SJCRH30 (cell line): Measurements from ENCODE around the gene KCNIP1. TPM values are rescaled to one million over a fixed set of nuclear protein-coding genes. Genes with fewer than 3 reads are reported as not detected.

Experiments
- DNase-seq, 2 experiments: peaks; one replicate each; pipeline ENCODE4 v3.0.0-alpha.2; 2015 to 2020
- H3K27ac ChIP-seq: fragments of 250-450 bp; sonication (Bioruptor Pico); 2 replicates; pipeline ENCODE4 v1.5.1; 2020; ENCODE audit warnings: mild to moderate bottlenecking, moderate library complexity
- H3K27me3 ChIP-seq: fragments of 250-450 bp; sonication (Bioruptor Pico); 2 replicates; pipeline ENCODE4 v1.5.1; 2020; ENCODE audit warnings: mild to moderate bottlenecking, moderate library complexity
- H3K36me3 ChIP-seq: fragments of 250-450 bp; sonication (Bioruptor Pico); 2 replicates; pipeline ENCODE4 v1.5.1; 2020; ENCODE audit warnings: mild to moderate bottlenecking, moderate library complexity
- H3K4me1 ChIP-seq: fragments of 250-450 bp; sonication (Bioruptor Pico); 2 replicates; pipeline ENCODE4 v1.5.1; 2020; ENCODE audit warnings: mild to moderate bottlenecking, moderate library complexity
- H3K4me3 ChIP-seq: fragments of 250-450 bp; sonication (Bioruptor Pico); 2 replicates; pipeline ENCODE4 v1.5.1; 2020; ENCODE audit warnings: mild to moderate bottlenecking, moderate library complexity
- H3K9me3 ChIP-seq: fragments of 250-450 bp; sonication (Bioruptor Pico); replicated peaks from 2 replicates; pipeline ENCODE4 v1.5.1; 2020; ENCODE audit warnings: mild to moderate bottlenecking, moderate library complexity
- total RNA-seq: library from RNA; depleted of rRNA; stranded (reverse); fragments of >200 nt; shearing (Covaris generic); gene quantifications from 2 replicates; pipeline ENCODE4 v1.2.3, GENCODE V29; 2014; rRNA removed

Gene KCNIP1
- 0.81 and 1.4 TPM in 2 replicates for total RNA-seq

- H3K27ac ChIP-seq = no peak within 1 kb of the TSS
- peak within 1 kb of the TSS; percentile 51 for H3K4me3 ChIP-seq
- DNase-seq = peak in 1 of 2 experiments; percentile 20
- no peaks in the 10 kb centered on the region for H3K4me1 ChIP-seq
- no peaks in the 10 kb centered on the region for H3K36me3 ChIP-seq
- peaks cover 10% of the 10 kb centered on the region for H3K27me3 ChIP-seq
- no peaks in the 10 kb centered on the region for H3K9me3 ChIP-seq
Observed at GRCh38 chr5:170503990-170504596, at the start of gene KCNIP1. TSS of gene KCNIP1 (plus strand) at chr5:170504020.

DNA sequence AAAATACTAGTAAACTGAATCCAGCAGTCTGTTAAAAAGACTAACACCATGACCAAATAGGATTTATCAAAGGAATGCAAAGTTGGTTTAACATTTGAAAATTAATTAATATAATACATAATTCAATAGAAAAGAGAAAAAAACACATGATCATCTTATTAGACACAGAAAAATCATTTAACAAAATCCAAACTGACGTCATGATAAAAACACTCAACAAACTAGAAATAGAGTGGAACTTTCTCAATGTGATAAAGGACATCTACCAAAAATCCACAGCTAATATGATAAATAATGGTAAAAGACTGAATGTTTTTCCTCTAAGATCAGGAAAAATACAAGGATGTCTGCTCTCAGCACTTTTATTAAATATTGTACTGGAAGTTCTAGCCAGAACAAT is 40.4 kb upstream of the KCNIP1 start:
- no peaks in the 10 kb centered on the region for H3K9me3 ChIP-seq
- DNase-seq = no peak
- H3K27me3 ChIP-seq = 0 out of 2 replicates have a peak, but pooled peaks cover 2% of the 10 kb centered on the region
- no peak overlapping the region for H3K27ac ChIP-seq
- H3K4me3 ChIP-seq = no peak overlapping the region
- H3K36me3 ChIP-seq = no peaks in the 10 kb centered on the region
- H3K4me1 ChIP-seq = peaks cover 4% of the 10 kb centered on the region; the same call in 1 of the 2 replicates

DNA sequence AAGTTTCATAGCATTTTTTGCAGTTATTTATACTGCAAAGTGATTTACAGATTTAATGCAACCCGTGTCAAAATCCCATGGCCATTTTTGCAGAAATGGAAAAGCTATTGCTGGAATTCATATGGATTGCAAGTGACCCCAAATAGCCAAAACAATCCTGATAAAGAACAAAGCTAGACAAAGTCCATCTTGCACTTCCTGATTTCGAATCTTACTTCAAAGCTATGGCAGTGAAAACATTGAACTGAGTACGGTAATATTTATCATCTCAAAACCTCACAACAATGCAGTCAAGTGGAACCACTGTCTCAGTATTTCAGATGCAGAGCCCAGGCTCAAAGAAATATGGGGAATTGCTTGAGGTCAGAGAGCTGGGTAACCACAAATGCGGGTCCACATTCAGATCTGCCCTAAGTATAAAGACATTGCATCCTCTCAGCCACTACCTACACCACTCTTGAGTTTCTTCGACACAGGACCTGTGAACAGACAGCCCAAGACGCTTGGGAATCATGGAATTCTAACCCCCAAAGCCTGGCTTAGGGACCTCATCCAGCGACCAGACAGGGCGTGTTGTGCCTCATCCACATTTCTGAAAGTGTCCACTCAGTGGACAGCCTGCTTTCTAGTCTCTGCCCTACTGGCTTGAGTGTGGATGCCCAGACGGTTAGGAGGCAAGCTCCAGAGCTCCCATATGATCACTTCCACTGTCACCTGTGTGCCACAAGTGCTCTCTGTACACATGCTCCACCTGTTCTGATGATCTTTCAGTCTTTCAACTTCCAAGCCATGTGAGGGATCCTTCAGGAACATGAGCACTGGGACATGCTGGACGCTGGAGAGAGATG is 39.3 kb upstream of the KCNIP1 start:
- DNase-seq = no peak
- Histone ChIP-seq H3K36me3 (no peaks in the 10 kb centered on the region), H3K4me3 (no peak overlapping the region), H3K9me3 (no peaks in the 10 kb centered on the region), H3K27me3 (0 out of 2 replicates have a peak, but pooled peaks cover 2% of the 10 kb centered on the region), H3K27ac (no peak overlapping the region), H3K4me1 (peaks cover 4% of the 10 kb centered on the region; the same call in 1 of the 2 replicates)

DNA sequence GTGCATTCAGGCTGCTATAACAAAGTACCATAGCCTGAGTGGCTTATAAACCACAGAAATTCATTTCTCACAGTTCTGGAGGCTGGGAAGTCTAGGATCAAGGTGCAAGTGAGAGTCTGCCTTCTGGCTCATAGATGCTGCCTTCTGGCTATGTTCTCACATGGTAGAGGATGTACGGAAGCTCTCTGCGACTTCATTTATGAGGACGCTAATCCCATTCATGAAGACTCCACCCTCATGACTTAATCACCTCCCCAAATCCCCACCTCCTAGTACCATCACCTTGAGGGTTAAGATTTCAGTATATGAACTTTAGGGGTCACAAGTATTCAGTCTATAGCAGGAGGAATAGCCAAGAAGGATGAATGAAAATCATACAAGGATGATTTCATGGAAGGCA is 37.3 kb upstream of the KCNIP1 start:
- Histone ChIP-seq H3K27ac (no peak overlapping the region), H3K4me1 (peaks cover 4% of the 10 kb centered on the region; the same call in 1 of the 2 replicates), H3K9me3 (no peaks in the 10 kb centered on the region), H3K4me3 (no peak overlapping the region), H3K36me3 (no peaks in the 10 kb centered on the region), H3K27me3 (0 out of 2 replicates have a peak, but pooled peaks cover 2% of the 10 kb centered on the region)
- no peak for DNase-seq

- no peak overlapping the region for H3K4me3 ChIP-seq
- H3K36me3 ChIP-seq = no peaks in the 10 kb centered on the region
- no peak for DNase-seq
- H3K27me3 ChIP-seq = 0 out of 2 replicates have a peak, but pooled peaks cover 2% of the 10 kb centered on the region
- H3K4me1 ChIP-seq = peaks cover 4% of the 10 kb centered on the region; the same call in 1 of the 2 replicates
- no peaks in the 10 kb centered on the region for H3K9me3 ChIP-seq
- no peak overlapping the region for H3K27ac ChIP-seq
Observed at GRCh38 chr5:170466988-170467707, 36.7 kb upstream of the KCNIP1 start.

DNA sequence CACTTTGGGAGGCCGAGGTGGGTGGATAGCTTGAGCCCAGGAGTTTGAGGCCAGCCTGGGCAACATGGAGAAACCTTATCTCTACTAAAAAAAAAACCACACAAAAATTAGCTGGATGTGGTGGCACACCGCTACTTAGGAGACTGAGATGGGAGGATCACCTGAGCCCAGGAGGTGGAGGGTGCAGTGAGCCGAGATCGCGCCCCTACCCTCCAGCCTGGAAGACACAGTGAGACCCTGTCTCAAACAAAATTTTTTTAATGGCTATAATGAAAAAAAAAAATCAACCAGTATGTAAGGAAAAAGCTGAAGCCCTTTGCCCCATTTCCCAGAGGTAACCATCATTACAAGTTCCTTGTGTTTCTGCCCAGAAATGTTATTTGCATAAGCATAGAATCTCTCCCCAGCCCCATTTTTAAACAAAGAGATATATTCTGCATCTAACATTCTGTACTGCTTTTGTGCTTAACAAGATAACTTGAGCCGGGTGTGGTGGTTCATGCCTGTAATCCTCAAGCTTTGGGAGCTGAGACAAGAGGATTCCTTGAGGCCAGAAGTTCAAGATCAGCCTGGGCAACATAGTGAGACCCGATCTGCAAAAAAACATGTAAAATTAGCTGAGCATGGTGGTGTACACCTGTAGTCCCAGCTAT is 35.1 kb upstream of the KCNIP1 start:
- Histone ChIP-seq H3K27ac (no peak overlapping the region), H3K27me3 (0 out of 2 replicates have a peak, but pooled peaks cover 2% of the 10 kb centered on the region), H3K36me3 (no peaks in the 10 kb centered on the region), H3K4me3 (no peak overlapping the region), H3K9me3 (no peaks in the 10 kb centered on the region), H3K4me1 (peaks cover 4% of the 10 kb centered on the region; the same call in 1 of the 2 replicates)
- no peak for DNase-seq

- no peaks in the 10 kb centered on the region for H3K9me3 ChIP-seq
- H3K36me3 ChIP-seq = no peaks in the 10 kb centered on the region
- 0 out of 2 replicates have a peak, but pooled peaks cover 2% of the 10 kb centered on the region for H3K27me3 ChIP-seq
- H3K4me3 ChIP-seq = no peak overlapping the region
- no peak overlapping the region for H3K27ac ChIP-seq
- no peak for DNase-seq
- peaks cover 4% of the 10 kb centered on the region; the same call in 1 of the 2 replicates for H3K4me1 ChIP-seq
Observed at GRCh38 chr5:170469414-170469813, 34.4 kb upstream of the KCNIP1 start.

DNA sequence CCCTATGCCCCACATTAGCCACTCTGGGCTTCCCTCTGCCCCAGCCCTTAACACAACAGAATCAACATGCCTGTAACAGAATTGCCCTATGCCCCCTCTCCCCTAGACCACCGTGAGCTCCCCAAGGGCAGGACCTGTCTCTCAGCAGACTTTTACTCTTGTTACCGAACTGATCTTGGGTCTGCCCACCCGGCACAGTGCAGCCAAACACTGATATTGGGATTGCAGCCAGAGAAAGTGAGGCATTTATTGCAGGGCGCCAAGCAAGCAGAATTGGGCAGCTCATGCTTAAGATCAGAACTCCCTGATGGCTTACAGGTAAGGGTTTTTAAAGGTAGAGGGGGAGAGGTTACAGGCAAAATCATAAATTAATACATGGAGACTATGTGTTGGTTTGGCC is 33.5 kb upstream of the KCNIP1 start:
- Histone ChIP-seq H3K9me3 (no peaks in the 10 kb centered on the region), H3K4me1 (peaks cover 4% of the 10 kb centered on the region; the same call in 1 of the 2 replicates), H3K27ac (no peak overlapping the region), H3K4me3 (no peak overlapping the region), H3K27me3 (0 out of 2 replicates have a peak, but pooled peaks cover 2% of the 10 kb centered on the region), H3K36me3 (no peaks in the 10 kb centered on the region)
- no peak for DNase-seq

GRCh38 chr5:170470808-170471404 is 32.9 kb upstream of the KCNIP1 start:
- Histone ChIP-seq H3K27ac (no peak overlapping the region), H3K4me1 (peaks cover 4% of the 10 kb centered on the region; the same call in 1 of the 2 replicates), H3K4me3 (no peak overlapping the region), H3K36me3 (no peaks in the 10 kb centered on the region), H3K27me3 (0 out of 2 replicates have a peak, but pooled peaks cover 2% of the 10 kb centered on the region), H3K9me3 (no peaks in the 10 kb centered on the region)
- DNase-seq = no peak

DNA sequence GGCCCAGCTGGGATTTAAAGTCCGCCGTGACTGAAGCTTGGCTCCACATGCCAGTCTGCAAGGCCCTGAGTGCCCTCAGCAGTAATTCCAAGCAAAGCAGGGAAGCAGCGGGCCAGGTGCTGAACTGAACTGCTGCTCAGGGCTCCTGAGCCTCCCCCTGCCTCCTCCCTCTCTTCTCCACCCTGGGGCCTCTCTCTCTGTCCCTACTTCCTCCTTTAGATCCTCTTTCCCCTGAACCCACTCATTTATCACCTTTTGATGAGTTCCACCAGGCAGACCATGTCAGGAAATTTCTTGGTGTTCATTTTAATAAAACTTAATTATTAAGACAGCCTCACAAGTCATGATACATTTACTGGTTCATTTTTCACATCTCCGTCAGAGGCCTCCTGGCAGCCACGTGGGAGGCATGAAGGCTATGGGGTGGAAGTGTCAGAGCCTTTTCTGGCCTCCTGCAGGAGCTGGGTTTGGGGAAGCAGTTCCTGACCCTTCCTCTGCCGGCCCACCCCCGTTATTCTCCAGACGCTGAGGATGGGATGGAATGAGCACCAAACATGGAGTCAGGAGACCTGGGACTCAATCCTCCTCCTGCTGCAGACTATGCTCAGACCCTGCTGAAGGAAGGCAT is 32.2 kb upstream of the KCNIP1 start:
- Histone ChIP-seq H3K27ac (no peak overlapping the region), H3K27me3 (0 out of 2 replicates have a peak, but pooled peaks cover 2% of the 10 kb centered on the region)
- DNase-seq = no peak

GRCh38 chr5:170473642-170474041 is 30.2 kb upstream of the KCNIP1 start:
- Histone ChIP-seq H3K27me3 (no peaks in the 10 kb centered on the region), H3K4me3 (no peak overlapping the region), H3K9me3 (no peaks in the 10 kb centered on the region), H3K4me1 (no peaks in the 10 kb centered on the region), H3K27ac (no peak overlapping the region), H3K36me3 (no peaks in the 10 kb centered on the region)
- DNase-seq = no peak

More for the DNA sequence above, 32.2 kb upstream of the KCNIP1 start:
- H3K36me3 ChIP-seq = no peaks in the 10 kb centered on the region
- H3K4me1 ChIP-seq = peaks cover 3% of the 10 kb centered on the region; the same call in 1 of the 2 replicates
- no peak overlapping the region for H3K4me3 ChIP-seq
- no peaks in the 10 kb centered on the region for H3K9me3 ChIP-seq

DNA sequence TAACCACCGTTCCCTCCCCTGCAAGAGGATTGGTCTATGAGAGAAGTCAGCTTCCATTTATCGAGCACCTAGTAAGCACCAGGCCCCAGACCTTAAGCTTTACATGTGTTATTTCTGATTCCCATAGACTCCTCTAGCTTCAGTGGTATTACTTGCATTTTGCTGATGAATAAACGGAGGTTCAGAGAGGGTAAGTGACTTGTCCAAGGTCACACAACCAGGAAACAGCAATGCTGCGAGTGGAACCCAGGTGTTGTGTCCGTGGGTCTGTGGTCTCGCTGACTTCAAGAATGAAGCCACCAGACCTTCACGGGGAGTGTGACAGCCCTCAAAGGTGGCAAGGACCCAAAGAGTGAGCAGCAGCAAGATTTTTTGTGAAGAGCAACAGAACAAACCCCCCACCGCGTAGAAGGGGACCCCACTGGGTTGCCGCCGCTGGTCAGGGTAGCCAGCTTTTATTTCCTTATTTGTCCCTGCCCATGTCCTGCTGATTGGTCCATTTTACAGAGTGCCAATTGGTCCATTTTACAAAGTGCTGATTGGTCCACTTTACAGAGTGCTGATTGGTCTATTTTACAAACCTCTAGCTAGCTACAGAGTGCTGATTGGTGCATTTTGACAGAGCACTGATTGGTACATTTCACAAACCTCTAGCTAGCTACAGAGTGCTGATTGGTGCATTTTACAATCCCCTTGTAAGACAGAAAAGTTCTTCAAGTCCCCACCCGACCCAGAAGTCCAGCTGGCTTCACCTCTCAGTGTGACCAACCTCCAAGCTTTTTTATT is 29.1 kb upstream of the KCNIP1 start:
- no peaks in the 10 kb centered on the region for H3K27me3 ChIP-seq
- no peak overlapping the region for H3K4me3 ChIP-seq
- no peaks in the 10 kb centered on the region for H3K9me3 ChIP-seq
- no peaks in the 10 kb centered on the region for H3K4me1 ChIP-seq
- no peaks in the 10 kb centered on the region for H3K36me3 ChIP-seq
- no peak for DNase-seq
- no peak overlapping the region for H3K27ac ChIP-seq
